ENCODE data around the gene CTNNBIP1.

The CTNNBIP1 gene

DNA sequence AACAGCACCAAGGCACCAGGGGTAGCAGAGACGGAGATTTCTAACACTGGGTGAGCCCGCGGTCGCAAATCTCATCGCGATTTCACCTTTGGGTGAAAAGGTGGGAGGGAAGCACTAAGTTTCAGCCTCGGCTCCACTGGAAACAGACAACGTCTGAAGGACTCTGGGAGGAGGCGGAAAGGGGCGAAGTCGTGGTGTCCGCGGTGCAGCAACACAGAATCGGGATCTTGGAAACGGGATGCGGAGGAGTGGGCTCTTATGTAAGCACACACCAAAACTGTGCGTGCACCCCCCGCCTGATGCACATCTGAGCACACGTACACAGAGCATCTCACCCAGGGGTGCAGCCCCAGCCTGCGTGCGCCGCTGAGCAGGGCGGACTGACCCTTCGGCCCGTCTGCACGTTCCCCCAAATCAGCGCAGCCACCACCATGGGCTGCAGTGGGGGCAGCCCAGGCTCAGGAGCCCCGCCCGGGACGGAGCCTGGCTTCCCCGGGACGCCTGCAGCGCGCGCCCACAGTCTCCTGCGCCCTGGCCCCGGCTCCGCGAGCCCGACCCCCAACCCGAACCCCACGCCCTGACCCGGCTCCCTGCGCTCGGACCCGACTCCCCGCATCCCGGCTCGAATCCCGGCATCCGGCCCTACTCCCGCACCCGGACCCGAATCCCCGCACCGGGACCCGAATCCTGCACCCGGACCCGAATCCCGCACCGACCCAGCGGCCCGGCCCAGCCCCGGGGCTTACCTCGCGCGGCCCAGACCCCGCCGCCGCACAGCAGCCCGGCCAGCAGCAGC is 87.0 kb downstream of the CTNNBIP1 start (continued):
- TF ChIP-seq WT1 (tag by site-specific recombination; IDR thresholded peaks at IDR 0.05) = peak; percentile 40; the same call in 1 of the 2 replicates
- no peak for TF ChIP-seq ZNF654 (tag by site-specific recombination; IDR thresholded peaks at IDR 0.05; ENCODE audit: low read depth)
- TF ChIP-seq, protein P1, sequence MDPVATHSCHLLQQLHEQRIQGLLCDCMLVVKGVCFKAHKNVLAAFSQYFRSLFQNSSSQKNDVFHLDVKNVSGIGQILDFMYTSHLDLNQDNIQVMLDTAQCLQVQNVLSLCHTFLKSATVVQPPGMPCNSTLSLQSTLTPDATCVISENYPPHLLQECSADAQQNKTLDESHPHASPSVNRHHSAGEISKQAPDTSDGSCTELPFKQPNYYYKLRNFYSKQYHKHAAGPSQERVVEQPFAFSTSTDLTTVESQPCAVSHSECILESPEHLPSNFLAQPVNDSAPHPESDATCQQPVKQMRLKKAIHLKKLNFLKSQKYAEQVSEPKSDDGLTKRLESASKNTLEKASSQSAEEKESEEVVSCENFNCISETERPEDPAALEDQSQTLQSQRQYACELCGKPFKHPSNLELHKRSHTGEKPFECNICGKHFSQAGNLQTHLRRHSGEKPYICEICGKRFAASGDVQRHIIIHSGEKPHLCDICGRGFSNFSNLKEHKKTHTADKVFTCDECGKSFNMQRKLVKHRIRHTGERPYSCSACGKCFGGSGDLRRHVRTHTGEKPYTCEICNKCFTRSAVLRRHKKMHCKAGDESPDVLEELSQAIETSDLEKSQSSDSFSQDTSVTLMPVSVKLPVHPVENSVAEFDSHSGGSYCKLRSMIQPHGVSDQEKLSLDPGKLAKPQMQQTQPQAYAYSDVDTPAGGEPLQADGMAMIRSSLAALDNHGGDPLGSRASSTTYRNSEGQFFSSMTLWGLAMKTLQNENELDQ (tag by site-specific recombination; IDR thresholded peaks at IDR 0.05; ENCODE audit: low read depth) = no peak
- no peak for TF ChIP-seq ZNF48 (tag by site-specific recombination; IDR thresholded peaks at IDR 0.05)
- TF ChIP-seq ZNF433 (tag by site-specific recombination; IDR thresholded peaks at IDR 0.05; ENCODE audit: low read depth) = no peak
- 0 out of 2 replicates have a peak, but pooled peaks have one; percentile 17 for TF ChIP-seq GLIS1 (tag by site-specific recombination; IDR thresholded peaks at IDR 0.05)
- TF ChIP-seq ZNF202 (tag by site-specific recombination; IDR thresholded peaks at IDR 0.05; ENCODE audit: borderline replicate concordance) = no peak
- TF ChIP-seq ZNF146 (tag by site-specific recombination; IDR thresholded peaks at IDR 0.05) = no peak
- 0 out of 2 replicates have a peak, but pooled peaks have one; percentile 30 for TF ChIP-seq ZNF561 (tag by site-specific recombination; IDR thresholded peaks at IDR 0.05; ENCODE audit: borderline replicate concordance)
- TF ChIP-seq MYNN (tag by site-specific recombination; IDR thresholded peaks at IDR 0.05; ENCODE audit: borderline replicate concordance) = peak; percentile 34; the same call in 1 of the 2 replicates
- no peak for TF ChIP-seq ZNF521 (tag by site-specific recombination; IDR thresholded peaks at IDR 0.05)
- no peak for TF ChIP-seq ZNF624 (tag by site-specific recombination; IDR thresholded peaks at IDR 0.05)
- TF ChIP-seq, protein P2, sequence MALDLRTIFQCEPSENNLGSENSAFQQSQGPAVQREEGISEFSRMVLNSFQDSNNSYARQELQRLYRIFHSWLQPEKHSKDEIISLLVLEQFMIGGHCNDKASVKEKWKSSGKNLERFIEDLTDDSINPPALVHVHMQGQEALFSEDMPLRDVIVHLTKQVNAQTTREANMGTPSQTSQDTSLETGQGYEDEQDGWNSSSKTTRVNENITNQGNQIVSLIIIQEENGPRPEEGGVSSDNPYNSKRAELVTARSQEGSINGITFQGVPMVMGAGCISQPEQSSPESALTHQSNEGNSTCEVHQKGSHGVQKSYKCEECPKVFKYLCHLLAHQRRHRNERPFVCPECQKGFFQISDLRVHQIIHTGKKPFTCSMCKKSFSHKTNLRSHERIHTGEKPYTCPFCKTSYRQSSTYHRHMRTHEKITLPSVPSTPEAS (tag by site-specific recombination; IDR thresholded peaks at IDR 0.05) = 0 out of 2 replicates have a peak, but pooled peaks have one; percentile 32
- TF ChIP-seq, protein P3, sequence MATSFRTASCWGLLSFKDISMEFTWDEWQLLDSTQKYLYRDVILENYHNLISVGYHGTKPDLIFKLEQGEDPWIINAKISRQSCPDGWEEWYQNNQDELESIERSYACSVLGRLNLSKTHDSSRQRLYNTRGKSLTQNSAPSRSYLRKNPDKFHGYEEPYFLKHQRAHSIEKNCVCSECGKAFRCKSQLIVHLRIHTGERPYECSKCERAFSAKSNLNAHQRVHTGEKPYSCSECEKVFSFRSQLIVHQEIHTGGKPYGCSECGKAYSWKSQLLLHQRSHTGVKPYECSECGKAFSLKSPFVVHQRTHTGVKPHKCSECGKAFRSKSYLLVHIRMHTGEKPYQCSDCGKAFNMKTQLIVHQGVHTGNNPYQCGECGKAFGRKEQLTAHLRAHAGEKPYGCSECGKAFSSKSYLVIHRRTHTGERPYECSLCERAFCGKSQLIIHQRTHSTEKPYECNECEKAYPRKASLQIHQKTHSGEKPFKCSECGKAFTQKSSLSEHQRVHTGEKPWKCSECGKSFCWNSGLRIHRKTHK (tag by site-specific recombination; IDR thresholded peaks at IDR 0.05) = no peak
- TF ChIP-seq, protein P4, sequence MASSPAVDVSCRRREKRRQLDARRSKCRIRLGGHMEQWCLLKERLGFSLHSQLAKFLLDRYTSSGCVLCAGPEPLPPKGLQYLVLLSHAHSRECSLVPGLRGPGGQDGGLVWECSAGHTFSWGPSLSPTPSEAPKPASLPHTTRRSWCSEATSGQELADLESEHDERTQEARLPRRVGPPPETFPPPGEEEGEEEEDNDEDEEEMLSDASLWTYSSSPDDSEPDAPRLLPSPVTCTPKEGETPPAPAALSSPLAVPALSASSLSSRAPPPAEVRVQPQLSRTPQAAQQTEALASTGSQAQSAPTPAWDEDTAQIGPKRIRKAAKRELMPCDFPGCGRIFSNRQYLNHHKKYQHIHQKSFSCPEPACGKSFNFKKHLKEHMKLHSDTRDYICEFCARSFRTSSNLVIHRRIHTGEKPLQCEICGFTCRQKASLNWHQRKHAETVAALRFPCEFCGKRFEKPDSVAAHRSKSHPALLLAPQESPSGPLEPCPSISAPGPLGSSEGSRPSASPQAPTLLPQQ (tag by site-specific recombination; IDR thresholded peaks at IDR 0.05) = no peak
- TF ChIP-seq ZNF23 (tag by site-specific recombination; IDR thresholded peaks at IDR 0.05; ENCODE audit: borderline replicate concordance) = no peak
- TF ChIP-seq YY1 (tag by site-specific recombination; IDR thresholded peaks at IDR 0.05) = no peak
- peak; percentile 65 for TF ChIP-seq ZNF76 (tag by site-specific recombination; IDR thresholded peaks at IDR 0.05; ENCODE audit: borderline replicate concordance, low read depth)
- peak; percentile 54; the same call in 1 of the 2 replicates for TF ChIP-seq EGR2 (tag by site-specific recombination; IDR thresholded peaks at IDR 0.05; ENCODE audit: low read depth)
- TF ChIP-seq, protein P5, sequence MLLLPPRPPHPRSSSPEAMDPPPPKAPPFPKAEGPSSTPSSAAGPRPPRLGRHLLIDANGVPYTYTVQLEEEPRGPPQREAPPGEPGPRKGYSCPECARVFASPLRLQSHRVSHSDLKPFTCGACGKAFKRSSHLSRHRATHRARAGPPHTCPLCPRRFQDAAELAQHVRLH (tag by site-specific recombination; IDR thresholded peaks at IDR 0.05) = no peak
- TF ChIP-seq ZFP37 (tag by site-specific recombination; IDR thresholded peaks at IDR 0.05) = 0 out of 2 replicates have a peak, but pooled peaks have one; percentile 42
- TF ChIP-seq, protein P6, sequence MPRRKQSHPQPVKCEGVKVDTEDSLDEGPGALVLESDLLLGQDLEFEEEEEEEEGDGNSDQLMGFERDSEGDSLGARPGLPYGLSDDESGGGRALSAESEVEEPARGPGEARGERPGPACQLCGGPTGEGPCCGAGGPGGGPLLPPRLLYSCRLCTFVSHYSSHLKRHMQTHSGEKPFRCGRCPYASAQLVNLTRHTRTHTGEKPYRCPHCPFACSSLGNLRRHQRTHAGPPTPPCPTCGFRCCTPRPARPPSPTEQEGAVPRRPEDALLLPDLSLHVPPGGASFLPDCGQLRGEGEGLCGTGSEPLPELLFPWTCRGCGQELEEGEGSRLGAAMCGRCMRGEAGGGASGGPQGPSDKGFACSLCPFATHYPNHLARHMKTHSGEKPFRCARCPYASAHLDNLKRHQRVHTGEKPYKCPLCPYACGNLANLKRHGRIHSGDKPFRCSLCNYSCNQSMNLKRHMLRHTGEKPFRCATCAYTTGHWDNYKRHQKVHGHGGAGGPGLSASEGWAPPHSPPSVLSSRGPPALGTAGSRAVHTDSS (tag by site-specific recombination; IDR thresholded peaks at IDR 0.05) = no peak
- no peak for TF ChIP-seq ZNF112 (tag by site-specific recombination; IDR thresholded peaks at IDR 0.05)
- no peak for TF ChIP-seq ZNF169 (tag by site-specific recombination; IDR thresholded peaks at IDR 0.05)
- TF ChIP-seq, protein P7, sequence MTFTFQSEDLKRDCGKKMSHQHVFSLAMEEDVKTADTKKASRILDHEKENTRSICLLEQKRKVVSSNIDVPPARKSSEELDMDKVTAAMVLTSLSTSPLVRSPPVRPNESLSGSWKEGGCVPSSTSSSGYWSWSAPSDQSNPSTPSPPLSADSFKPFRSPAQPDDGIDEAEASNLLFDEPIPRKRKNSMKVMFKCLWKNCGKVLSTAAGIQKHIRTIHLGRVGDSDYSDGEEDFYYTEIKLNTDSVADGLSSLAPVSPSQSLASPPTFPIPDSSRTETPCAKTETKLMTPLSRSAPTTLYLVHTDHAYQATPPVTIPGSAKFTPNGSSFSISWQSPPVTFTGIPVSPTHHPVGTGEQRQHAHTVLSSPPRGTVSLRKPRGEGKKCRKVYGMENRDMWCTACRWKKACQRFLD (tag by site-specific recombination; IDR thresholded peaks at IDR 0.05) = no peak
- peak; percentile 91 for TF ChIP-seq ZNF423 (tag by site-specific recombination; IDR thresholded peaks at IDR 0.05)
- TF ChIP-seq, protein P8, sequence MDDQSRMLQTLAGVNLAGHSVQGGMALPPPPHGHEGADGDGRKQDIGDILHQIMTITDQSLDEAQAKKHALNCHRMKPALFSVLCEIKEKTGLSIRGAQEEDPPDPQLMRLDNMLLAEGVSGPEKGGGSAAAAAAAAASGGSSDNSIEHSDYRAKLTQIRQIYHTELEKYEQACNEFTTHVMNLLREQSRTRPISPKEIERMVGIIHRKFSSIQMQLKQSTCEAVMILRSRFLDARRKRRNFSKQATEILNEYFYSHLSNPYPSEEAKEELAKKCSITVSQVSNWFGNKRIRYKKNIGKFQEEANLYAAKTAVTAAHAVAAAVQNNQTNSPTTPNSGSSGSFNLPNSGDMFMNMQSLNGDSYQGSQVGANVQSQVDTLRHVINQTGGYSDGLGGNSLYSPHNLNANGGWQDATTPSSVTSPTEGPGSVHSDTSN (CRISPR knock-in tag; IDR thresholded peaks at IDR 0.05) = no peak; the same call in 1 of the 2 replicates
- peak; percentile 82 for TF ChIP-seq GLIS2 (tag by site-specific recombination; IDR thresholded peaks at IDR 0.05)
- TF ChIP-seq ZIC2 (tag by site-specific recombination; IDR thresholded peaks at IDR 0.05) = no peak

Measured in HEK293 (cell line).